Right atrium auricular region (tissue), 2 donors: ENCODE results near the gene MCF2L2. TPM values are rescaled to one million over a fixed set of nuclear protein-coding genes. Genes with fewer than 3 reads are reported as not detected.

Experiments used
- DNase-seq: peaks from one replicate; pipeline ENCODE4 v3.0.0-alpha.2; 2019; ENCODE audit warnings: low spot score
- H3K27ac ChIP-seq, 2 donors: fragments of 200-600 bp; sonication (generic); 1 replicate in 1 of 2; 2 replicates in 1 of 2; pipeline ENCODE4 v1.5.1; 2016 to 2019
- H3K27me3 ChIP-seq, 2 donors: fragments of 200-600 bp; sonication (generic); one replicate each; pipeline versions ENCODE4 v1.5.1 to v1.6.0; 2017 to 2019
- H3K36me3 ChIP-seq: fragments of 200-600 bp; sonication (generic); one replicate; pipeline ENCODE4 v1.5.1; 2016
- H3K4me1 ChIP-seq, 2 donors: fragments of 200-600 bp; sonication (generic); one replicate each; pipeline versions ENCODE4 v1.5.1 to v1.6.0; 2017 to 2019
- H3K4me3 ChIP-seq, 2 donors: fragments of 200-600 bp; sonication (generic); 1 replicate in 1 of 2; 2 replicates in 1 of 2; pipeline ENCODE4 v1.5.1; 2017 to 2019; ENCODE audit warnings: mild to moderate bottlenecking in 1 of 2, moderate library complexity in 1 of 2
- H3K9me3 ChIP-seq, 2 donors: fragments of 200-600 bp; sonication (generic); one replicate each; pipeline ENCODE4 v1.5.1; 2019
- CTCF ChIP-seq, 2 donors: fragments of 200-600 bp; sonication (generic); IDR thresholded peaks; one replicate each; pipeline ENCODE4 v1.5.1; 2019; ENCODE audit warnings: antibody characterized with exemption in 2 of 2
- total RNA-seq, 2 donors: library from RNA; depleted of rRNA; stranded (reverse); fragments of >200 nt; gene quantifications; one replicate each; pipeline ENCODE4 v1.1.0, GENCODE V29; 2016

MCF2L2 gene
- total RNA-seq, 2 donors from 2014 or later: 0.08 TPM; not detected in 1

- peaks cover 0 to 11% of the 10 kb centered on the region in 2 donors for H3K4me1 ChIP-seq
- H3K27me3 ChIP-seq: no peaks in the 10 kb centered on the region
- H3K36me3 ChIP-seq: no peaks in the 10 kb centered on the region
- DNase-seq: no peak
- no peak overlapping the region for H3K27ac ChIP-seq
- TF ChIP-seq CTCF (IDR thresholded peaks at IDR 0.05): no peak
- no peaks in the 10 kb centered on the region for H3K9me3 ChIP-seq
- H3K4me3 ChIP-seq: no peak overlapping the region
Measured at GRCh38 chr3:183301937-183302580, 126.4 kb downstream of the MCF2L2 start.

- Histone ChIP-seq H3K27me3 (no peaks in the 10 kb centered on the region), H3K4me3 (no peak overlapping the region), H3K27ac (no peak overlapping the region), H3K36me3 (no peaks in the 10 kb centered on the region), H3K9me3 (no peaks in the 10 kb centered on the region), H3K4me1 (peaks cover 0 to 4% of the 10 kb centered on the region in 2 donors)
- TF ChIP-seq CTCF (IDR thresholded peaks at IDR 0.05): no peak
- DNase-seq: no peak
Measured at GRCh38 chr3:183300996-183301562, 127.3 kb downstream of the MCF2L2 start.

- Histone ChIP-seq H3K4me1 (peaks cover 0 to 4% of the 10 kb centered on the region in 2 donors), H3K4me3 (no peak overlapping the region), H3K27ac (no peak overlapping the region), H3K36me3 (no peaks in the 10 kb centered on the region), H3K27me3 (no peaks in the 10 kb centered on the region), H3K9me3 (no peaks in the 10 kb centered on the region)
- DNase-seq: no peak
- TF ChIP-seq CTCF (IDR thresholded peaks at IDR 0.05): no peak
Measured at GRCh38 chr3:183299976-183300375, 128.4 kb downstream of the MCF2L2 start.

GRCh38 chr3:183298701-183299153, 129.7 kb downstream of the MCF2L2 start:
- peak; percentile 83 for DNase-seq
- Histone ChIP-seq H3K27ac (no peak overlapping the region), H3K36me3 (no peaks in the 10 kb centered on the region), H3K4me3 (no peak overlapping the region), H3K27me3 (no peaks in the 10 kb centered on the region), H3K4me1 (peaks cover 0 to 4% of the 10 kb centered on the region in 2 donors), H3K9me3 (no peaks in the 10 kb centered on the region)
- no peak for TF ChIP-seq CTCF (IDR thresholded peaks at IDR 0.05)

- H3K27ac ChIP-seq: no peak overlapping the region
- no peak for TF ChIP-seq CTCF (IDR thresholded peaks at IDR 0.05)
- H3K9me3 ChIP-seq: no peaks in the 10 kb centered on the region
- H3K27me3 ChIP-seq: no peaks in the 10 kb centered on the region
- no peak for DNase-seq
- no peak overlapping the region for H3K4me3 ChIP-seq
- peaks cover 0 to 4% of the 10 kb centered on the region in 2 donors for H3K4me1 ChIP-seq
- no peaks in the 10 kb centered on the region for H3K36me3 ChIP-seq
Measured at GRCh38 chr3:183296944-183297343, 131.5 kb downstream of the MCF2L2 start.
